HG03558 (cell line): ENCODE measurements around the gene CWC27.

ENCODE experiments used
- ATAC-seq: cut with Tn5 transposase; IDR thresholded peaks from one replicate; pipeline ENCODE4 v1.9.1; 2021; ENCODE audit warnings: moderate number of reproducible peaks; ENCODE audit not compliant: unreplicated experiment; ENCODE audit errors: extremely low read depth

Gene CWC27

DNA sequence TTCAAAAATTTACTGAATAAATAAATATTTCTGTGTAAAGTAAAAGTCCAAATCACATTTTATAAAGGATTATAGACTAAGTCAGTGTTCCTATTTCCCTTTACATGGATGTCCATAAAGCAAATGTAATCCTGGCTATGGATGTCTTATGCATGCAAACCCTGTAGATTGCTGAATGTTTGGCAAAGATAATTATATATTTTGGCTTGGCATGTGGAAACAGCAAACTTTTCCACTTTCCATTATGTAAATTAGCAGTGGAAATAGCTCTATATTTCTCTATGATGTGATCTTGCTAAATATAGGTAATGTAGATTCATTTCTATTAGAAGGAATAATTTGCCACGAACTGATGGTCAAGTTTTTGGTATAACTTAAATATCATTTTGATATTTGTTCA lies 66.5 kb downstream of the CWC27 start:
- ATAC-seq, result no peak

DNA sequence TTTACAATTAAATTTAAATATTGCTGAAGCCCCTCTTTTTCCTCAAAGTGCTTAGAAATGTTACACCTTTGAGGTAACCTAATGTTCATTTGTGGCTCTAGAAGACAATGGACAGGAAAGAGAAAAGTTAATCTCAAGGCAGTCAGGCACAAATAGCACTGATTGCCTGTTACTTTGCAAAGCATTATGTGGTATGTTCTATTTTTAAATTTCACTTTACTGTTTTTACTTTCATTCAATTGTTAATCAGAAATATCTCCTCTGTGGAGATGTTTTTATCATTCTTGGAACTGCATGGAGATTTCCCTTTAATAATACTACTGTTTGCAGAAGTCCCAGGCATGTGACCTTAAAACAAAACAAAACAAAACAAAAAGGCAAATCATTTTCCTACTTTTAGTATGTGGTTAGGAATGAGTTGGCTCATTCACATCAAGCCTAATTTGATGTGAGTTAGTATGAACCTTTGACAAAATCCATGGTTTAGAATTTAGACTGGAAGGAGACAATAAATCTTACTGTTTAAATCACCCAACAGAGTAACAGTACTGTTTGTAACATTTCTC lies 67.5 kb downstream of the CWC27 start:
- no peak for ATAC-seq

DNA sequence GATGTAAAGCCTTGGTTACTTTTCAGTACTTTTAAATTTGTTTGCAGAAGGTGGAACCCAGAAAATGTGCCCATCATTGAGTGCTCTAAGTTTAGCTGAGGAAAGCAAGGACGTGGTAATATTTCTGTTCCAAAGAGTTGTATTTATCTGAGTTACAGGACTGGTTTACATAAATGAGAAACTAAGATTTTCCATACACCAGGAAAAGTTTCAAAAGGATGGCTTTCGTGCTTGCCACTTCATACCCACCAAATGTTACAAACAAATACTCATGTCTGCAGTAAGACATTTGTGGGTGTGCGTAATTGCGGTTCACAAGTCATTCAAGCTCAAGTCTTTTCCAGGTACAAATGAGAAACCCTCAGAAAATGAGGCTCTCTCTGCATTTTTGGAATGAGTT lies 68.1 kb downstream of the CWC27 start:
- ATAC-seq, result no peak

DNA sequence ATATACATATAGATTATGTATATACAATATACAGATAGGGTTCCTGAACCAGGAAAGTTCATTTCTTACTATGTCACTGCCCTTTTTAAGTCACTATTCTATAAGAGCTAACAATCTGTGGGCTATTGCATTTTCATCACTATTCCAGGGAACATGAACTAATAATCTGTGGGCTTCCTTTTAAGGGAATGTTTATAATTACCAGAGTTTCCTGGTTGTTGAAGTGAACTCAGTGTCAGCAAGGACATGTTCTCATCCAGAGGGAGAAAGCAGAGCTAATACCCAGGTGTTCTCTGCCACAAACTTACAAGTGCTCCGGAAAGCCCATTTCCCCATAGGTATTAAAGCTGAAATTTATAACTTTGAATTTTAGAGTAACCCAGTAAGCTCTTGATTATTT lies 69.6 kb downstream of the CWC27 start:
- ATAC-seq, result no peak

DNA sequence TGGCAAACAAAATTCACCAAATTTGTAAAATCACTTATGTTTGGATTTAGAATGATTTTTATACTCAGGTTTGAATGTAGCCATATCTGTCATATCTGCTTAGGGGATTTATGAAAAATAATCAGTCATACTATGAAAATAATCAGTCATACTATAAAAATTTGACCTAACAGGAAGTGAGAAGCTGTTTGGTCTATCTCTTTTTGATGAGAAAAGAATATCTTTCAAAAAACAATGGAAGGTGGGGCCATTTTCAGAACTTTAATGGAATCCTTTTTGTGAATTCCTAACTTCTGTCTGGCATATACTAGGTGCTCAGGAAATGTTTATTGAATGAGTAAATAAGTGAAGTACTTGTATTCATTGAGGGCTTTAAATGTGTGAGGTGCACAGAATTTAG lies 70.1 kb downstream of the CWC27 start:
- no peak for ATAC-seq

DNA sequence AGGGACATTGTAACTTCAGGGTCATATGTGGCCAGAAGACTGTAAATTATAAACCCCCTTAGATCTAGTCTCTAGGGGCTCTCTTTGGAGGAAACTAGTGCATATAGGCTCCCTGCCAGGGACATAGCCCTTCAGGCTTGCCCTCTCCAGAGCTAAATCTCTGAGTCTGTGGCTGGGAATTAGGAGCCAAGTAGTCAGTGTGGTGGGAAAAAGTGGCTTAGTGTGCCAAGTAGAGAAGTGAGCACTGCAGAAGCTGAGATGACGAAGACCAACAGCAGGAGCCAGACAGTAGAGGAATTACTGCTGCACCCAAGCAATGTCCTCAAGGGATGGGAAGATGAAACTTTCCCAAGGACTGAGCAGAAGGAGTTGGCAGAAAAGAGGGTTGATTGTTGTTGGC lies 71.2 kb downstream of the CWC27 start:
- ATAC-seq, result no peak

DNA sequence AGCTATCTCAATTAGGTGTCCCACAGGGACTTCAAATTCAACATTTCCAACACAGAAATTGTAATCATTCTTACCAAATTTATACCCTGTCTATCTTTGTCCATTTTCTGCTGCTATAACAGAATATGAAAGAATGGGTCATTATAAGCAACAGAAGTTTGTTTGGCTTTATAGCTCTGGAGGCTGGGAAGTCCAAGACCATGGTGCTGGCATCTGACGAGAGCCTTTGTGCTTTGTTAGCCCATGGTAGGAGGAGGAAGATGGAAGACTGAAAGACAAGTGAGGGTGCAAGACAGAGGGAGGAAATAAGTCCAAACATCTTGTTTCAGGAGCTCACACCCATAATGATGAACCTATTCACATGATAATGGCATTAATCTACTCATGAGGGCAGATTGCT lies 72.2 kb downstream of the CWC27 start:
- ATAC-seq, result no peak

DNA sequence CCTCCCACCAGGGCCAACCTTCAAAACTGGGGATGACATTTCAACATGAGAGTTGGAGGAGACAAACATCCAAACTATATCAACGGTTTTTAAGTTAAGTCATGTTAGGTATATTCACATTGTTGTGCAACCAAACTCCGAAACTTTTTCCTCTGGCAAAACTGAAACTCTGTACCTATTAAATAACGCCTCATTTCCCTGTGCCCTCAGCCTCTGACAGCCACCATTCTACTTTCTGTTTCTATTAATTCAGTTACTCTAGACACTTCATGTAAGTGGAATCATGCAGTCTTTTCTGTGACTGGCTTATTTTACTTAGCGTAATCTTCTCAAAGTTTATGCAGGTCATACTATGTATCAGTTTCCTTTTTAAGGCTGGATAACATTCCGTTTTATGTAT lies 85.0 kb downstream of the CWC27 start:
- ATAC-seq, result no peak

DNA sequence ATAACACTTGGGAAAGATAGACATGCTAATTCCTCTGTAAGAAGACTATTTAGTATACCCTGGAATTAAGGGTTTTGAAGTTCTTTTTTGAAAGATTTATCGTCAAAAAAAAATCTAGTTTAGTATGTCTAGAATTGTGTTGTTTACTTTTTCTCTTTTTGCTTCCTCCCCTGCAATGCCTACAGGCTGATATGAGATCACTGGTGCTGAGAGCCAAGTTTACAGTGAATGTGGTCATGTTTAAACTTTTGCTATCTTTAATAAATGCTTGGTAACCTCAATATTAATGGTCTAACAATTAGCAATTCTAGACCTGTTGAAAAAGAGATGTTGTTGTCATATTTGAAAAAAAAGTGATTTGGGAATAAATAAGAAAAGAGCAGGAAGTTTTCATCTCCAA lies 86.1 kb downstream of the CWC27 start:
- ATAC-seq, result no peak

DNA sequence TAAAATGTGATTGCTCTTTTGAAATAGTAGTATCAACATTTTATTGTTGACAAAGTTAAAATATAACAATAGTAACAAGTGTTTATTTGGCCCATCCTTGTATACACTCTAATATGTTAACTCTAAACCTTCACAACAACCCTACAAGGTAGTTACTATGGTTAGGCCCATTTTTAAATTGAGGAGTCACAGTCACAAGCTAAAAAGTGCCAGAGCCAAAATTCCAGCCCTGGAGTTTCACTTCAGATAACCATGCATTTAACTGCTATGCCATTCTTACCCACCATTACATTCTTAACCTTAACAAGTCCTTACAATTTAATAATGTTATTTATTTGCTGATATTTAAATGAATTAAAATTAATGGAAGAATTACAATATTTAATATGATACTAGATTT lies 91.2 kb downstream of the CWC27 start:
- no peak for ATAC-seq

DNA sequence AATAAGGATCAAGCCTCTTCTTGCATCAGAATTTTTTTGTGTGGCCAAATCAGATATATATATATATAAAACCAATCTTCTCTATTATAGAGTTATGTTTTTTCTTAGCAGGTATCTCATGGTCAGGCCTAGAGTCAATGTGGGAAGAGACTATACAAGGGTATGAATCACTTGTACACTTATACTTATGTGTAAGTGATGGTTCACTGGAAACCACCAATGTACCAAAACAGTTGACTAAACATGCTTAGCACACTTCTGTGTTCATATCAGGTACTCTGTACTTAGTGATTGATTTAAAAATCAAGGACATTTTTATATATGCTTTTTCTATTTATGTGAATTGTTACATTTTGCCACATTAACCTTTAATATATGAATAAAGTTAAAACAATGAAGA lies 92.6 kb downstream of the CWC27 start:
- no peak for ATAC-seq

DNA sequence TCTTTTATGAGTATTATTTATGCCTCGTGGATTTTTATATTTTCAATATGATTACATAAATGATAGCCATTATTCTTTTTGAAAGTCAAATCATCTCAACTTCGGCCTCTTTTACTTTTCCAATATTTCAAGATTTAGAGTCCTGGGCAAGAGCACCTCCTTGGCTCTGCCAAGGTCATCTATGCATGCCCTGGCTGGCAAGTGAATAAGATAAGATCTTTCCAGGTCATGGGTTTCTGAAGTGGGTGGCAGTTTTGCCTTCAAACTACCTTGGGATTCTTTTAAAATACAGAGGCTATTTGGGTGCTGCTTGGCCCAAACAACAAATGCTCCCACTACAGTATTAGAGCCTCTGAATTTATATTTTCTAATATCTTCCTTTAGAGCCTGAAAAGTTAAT lies 95.4 kb downstream of the CWC27 start:
- ATAC-seq, result no peak

DNA sequence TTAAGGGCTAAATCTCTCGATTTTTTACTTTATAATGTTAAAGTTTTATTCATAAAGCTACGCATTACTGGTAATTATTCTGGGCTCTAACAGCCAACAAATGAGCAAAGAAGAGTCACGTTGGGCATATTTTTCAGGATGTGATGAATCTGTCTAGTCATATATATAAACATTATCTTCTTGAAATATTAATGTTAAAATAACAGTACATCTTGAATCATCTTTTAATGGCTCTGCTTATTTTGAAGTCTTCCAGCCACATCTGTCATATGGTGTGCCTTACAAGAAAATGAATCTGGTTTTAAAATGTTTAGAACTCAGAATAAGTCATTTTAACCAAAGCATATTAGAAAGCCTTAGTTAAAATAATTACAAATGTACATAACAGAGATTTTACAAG lies 96.9 kb downstream of the CWC27 start:
- ATAC-seq, result no peak

DNA sequence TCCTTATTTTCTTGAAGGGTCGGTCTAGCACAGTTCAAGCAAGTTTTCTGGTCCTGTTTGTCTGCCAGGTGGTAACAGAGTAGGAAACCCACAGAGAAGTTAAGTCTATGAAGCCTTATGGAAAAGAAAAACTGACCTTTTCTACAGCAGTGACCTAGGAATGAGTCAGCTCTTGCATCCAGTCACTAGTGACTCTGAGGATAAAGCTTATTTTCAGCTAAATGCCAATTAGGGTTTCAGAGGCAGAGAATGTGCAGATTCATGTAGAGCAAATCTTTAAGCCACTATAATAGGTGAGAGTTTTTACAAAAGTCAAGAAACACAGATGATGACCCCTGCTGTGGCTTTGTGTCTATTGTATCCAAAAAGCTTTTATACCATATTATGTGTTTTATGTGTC lies 100.7 kb downstream of the CWC27 start:
- ATAC-seq, result no peak

DNA sequence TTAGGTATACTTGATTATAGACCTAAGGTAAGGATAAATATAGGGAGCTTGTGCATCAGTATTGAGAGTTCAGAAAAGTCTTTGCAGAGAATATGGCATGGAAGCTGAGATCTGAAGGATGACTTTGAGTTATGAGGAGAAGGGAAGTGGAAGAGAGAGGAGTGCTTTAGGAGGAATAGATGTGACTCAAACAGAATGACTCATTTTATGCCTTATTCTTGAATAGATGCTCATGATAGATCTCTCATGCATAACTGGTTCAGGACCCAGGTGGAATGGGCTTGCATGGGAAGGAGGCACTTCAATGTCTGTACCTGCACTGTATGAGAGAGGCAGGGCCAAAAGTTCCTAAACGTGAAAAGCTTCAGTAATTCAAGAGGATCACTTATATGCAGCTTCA lies 103.3 kb downstream of the CWC27 start:
- ATAC-seq, result no peak

DNA sequence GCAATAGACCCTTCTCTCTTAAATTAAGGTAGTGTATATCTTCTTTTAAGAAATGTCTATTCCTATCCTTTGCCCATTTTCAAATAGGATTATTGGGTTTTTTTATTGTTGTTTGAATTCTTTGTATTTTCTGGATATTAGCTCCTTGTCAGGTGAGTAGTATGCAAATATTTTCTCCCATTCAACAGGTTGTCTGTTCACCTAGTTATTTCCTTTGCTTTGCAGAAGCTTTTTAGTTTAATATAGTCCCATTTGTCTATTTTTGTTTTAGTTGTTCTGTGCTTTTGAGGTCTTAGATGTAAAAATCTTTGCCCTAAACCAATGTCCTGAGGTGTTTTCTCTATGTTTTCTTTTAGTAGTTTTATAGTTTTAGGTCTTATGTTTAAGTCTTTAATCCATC lies 104.7 kb downstream of the CWC27 start:
- no peak for ATAC-seq

DNA sequence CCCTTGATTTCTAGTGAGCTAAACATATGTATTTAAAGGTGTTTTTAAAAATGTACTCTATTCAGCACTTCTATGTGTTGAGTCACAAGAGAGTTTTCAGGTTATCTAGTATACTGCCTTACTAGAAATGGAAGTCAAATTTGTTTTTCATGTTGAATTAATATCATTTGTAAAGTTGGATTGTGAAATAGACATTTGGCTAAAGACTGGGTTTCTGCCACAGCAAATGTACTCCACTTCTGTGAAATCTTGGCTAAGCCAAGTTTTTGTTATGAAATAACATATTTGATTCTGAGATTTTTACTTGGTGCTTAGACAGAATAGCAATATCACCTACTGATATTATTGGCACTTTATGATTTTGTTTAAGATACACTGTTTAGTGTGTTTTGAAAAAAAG lies 106.0 kb downstream of the CWC27 start:
- ATAC-seq, result no peak

DNA sequence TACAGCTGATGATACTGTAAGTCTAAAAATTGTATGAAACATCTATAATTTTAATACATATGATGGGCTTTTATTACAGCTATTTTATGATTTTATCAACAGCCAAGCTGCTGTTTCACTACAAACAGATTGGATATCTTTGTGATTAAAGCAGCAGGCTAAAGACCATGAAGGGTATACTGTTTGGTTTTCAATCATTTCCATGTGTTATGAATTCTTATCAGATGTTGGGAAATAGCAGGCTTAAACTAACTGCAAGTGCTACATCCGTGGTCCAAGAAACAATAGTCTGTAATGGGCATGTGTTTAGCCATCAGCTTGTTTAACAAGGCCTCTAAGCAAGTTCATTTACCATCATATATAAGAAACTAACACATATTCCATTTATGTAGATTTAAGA lies 107.5 kb downstream of the CWC27 start:
- ATAC-seq, result no peak

DNA sequence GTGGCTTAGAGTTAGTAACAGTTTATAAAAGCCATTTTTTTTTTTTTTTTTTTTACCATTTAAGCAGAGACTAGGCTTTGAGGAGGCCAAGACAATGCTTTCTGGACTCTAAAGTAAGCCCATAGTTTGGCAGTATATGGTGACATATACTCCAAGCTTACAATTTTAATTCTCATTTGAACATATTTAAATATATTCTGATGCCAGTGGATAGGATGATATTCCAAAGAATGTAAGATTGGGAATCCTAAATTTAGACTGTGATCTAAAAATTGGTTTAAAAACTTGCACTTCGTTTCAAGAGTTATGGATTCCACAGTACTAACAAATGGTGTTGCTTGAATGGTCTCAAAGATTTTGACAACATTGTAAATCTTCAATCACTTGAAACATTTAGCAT lies 112.1 kb downstream of the CWC27 start:
- no peak for ATAC-seq

DNA sequence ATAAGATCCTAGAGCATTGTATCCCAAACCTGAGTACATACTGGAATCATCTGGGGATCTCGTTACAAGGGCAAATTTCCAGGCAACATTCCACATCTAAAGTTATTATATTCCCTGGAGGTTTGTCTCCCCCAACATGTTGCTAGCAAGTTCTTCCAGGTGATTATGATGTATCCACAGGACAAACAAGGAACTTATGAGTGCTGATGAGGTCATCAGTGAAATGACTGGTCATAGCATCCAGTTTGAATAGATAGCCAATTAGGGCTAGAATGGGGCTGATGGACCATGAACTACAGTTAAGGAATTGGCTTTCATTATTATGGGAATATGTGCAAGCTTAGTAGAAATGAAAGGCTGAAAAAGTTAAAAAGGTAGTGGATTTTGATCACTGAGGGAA lies 115.2 kb downstream of the CWC27 start:
- no peak for ATAC-seq

DNA sequence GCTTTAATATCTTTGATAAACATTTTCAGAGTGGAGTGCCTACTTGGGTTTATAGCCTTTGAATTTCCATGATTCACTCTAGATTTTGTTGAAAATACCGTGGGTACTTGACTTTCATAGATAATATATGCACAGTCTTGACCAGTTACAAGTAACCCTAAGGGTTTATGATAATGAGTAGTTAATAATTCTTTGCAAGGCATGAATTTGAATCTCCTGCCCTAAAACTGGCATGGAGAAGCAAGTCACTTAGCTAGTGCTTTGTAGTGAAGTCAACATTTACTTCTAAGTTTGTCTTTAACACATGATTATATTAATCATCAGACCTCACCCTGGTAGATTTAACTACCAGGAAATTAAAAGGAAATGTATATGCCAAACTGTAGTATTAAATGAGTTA lies 115.8 kb downstream of the CWC27 start:
- ATAC-seq, result no peak

DNA sequence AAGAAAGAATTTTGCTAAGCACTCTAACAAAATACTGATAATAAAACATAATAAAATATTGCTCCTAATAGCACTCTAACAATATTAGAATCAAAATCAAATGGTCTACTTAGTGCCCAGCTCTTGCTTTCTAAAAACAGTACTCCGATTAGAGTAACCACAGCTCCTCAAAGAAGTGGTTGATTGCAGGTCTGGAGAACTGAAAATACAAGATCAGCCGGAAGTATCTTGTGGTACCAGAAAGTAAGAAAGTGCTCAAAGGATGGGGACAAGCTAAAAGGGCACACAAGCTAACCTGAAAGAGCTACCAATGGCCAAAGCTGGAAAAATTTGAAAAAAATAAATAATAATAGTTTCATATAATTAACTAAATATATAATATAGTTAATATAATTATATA lies 119.2 kb downstream of the CWC27 start:
- no peak for ATAC-seq

DNA sequence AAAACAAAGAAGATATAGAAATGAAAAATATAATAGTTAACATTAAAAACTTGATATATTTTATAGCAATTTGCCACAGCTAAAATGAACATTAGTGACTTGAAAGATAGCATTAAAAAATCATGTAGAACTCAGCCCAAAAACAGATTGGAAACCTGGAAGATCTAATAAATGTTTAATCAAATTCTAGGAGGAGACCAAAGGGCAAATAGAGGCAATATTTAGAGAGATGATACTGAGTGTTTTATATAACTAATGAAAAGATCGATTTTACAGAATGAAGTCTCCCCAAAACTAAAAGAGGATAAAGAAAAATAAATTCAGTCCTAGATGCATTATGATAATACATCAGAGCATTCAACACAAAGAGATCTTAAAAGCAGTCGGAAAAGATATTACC lies 127.0 kb downstream of the CWC27 start:
- no peak for ATAC-seq
